GM18909 (cell line): ENCODE data around the gene IL17RC.

Experiments used
- ATAC-seq: cut with Tn5 transposase; IDR thresholded peaks from one replicate; pipeline ENCODE4 v1.9.1; 2021; ENCODE audit warnings: mild to moderate bottlenecking; ENCODE audit not compliant: unreplicated experiment, poor library complexity

IL17RC gene

GRCh38 chr3:9970020-9970652 is 53.2 kb downstream of the IL17RC start:
- no peak for ATAC-seq

GRCh38 chr3:9976721-9977709 is 60.1 kb downstream of the IL17RC start:
- ATAC-seq = no peak

- no peak for ATAC-seq
Measured at GRCh38 chr3:9978710-9979305, 61.9 kb downstream of the IL17RC start.

GRCh38 chr3:9980251-9980650 is 63.4 kb downstream of the IL17RC start:
- ATAC-seq = no peak
